Vagina (tissue), 2 donors: ENCODE results near the gene ENPP5. TPM values are rescaled to one million over a fixed set of nuclear protein-coding genes. Genes with fewer than 3 reads are reported as not detected.

ENCODE experiments used
- DNase-seq, 2 donors: peaks; one replicate each; pipeline ENCODE4 v3.0.0-alpha.2; 2017; ENCODE audit errors: extremely low spot score in 2 of 2
- H3K27ac ChIP-seq: fragments of 200-600 bp; sonication (generic); one replicate; pipeline ENCODE4 v1.5.1; 2019
- H3K27me3 ChIP-seq: fragments of 200-600 bp; sonication (generic); one replicate; pipeline ENCODE4 v1.5.1; 2019
- H3K36me3 ChIP-seq, 2 donors: fragments of 200-600 bp; sonication (generic); one replicate each; pipeline ENCODE4 v1.5.1; 2017 to 2019
- H3K4me1 ChIP-seq: fragments of 200-600 bp; sonication (generic); one replicate; pipeline ENCODE4 v1.5.1; 2019
- H3K4me3 ChIP-seq, 2 donors: fragments of 200-600 bp; sonication (generic); 1 replicate in 1 of 2; 2 replicates in 1 of 2; pipeline ENCODE4 v1.5.1; 2016 to 2019
- H3K9me3 ChIP-seq: fragments of 200-600 bp; sonication (generic); one replicate; pipeline ENCODE4 v1.5.1; 2019
- CTCF ChIP-seq, 3 experiments: fragments of 450-650 bp in 2 of 3; fragments of 200-600 bp in 1 of 3; sonication (generic) in 1 of 3; IDR thresholded peaks; one replicate each; pipeline ENCODE4 v1.5.1; 2017 to 2019; ENCODE audit warnings: antibody characterized with exemption in 3 of 3, mild to moderate bottlenecking in 2 of 3, moderate library complexity in 2 of 3
- POLR2A ChIP-seq, 2 donors: fragments of 450-650 bp; IDR thresholded peaks; one replicate each; pipeline ENCODE4 v1.6.1; 2017; ENCODE audit warnings: antibody characterized with exemption in 2 of 2, mild to moderate bottlenecking in 2 of 2, moderate library complexity in 2 of 2
- POLR2AphosphoS5 ChIP-seq, 2 donors: sonication (generic); formaldehyde crosslinking; IDR thresholded peaks; one replicate each; pipeline ENCODE4 v1.9.0; 2017; ENCODE audit warnings: antibody characterized with exemption in 2 of 2, mild to moderate bottlenecking in 2 of 2, low read depth in 1 of 2; ENCODE audit not compliant: insufficient read depth in 1 of 2
- intact Hi-C: fragments of 100-400 bp; cut with DNase I; formaldehyde crosslinking; loops from one replicate; pipeline ENCODE4 v1.15.1; 2023
- total RNA-seq: library from RNA; depleted of rRNA; stranded (reverse); fragments of >200 nt; gene quantifications from one replicate; pipeline ENCODE4 v1.2.3, GENCODE V29; 2016

The ENPP5 gene
- total RNA-seq, 1 donor from 2014 or later = 2.5 TPM

- Histone ChIP-seq H3K4me3 (no peak overlapping the region), H3K27me3 (no peaks in the 10 kb centered on the region), H3K27ac (no peak overlapping the region), H3K9me3 (no peaks in the 10 kb centered on the region), H3K4me1 (no peaks in the 10 kb centered on the region), H3K36me3 (no peaks in the 10 kb centered on the region)
- no peak for TF ChIP-seq POLR2AphosphoS5 (IDR thresholded peaks at IDR 0.05; ENCODE audit: insufficient read depth in 1 of 2, low read depth in 1 of 2)
- no peak for TF ChIP-seq CTCF (IDR thresholded peaks at IDR 0.05)
- no peak for TF ChIP-seq POLR2A (IDR thresholded peaks at IDR 0.05)
- intact Hi-C loops = no loop called here
- no peak for DNase-seq
Observed at GRCh38 chr6:46215777-46216176, 45.0 kb upstream of the ENPP5 start.

- intact Hi-C loops = no loop called here
- Histone ChIP-seq H3K27ac (no peak overlapping the region), H3K4me3 (no peak overlapping the region), H3K4me1 (no peaks in the 10 kb centered on the region), H3K9me3 (no peaks in the 10 kb centered on the region), H3K27me3 (no peaks in the 10 kb centered on the region), H3K36me3 (no peaks in the 10 kb centered on the region)
- TF ChIP-seq POLR2A (IDR thresholded peaks at IDR 0.05) = no peak
- no peak for TF ChIP-seq CTCF (IDR thresholded peaks at IDR 0.05)
- no peak for TF ChIP-seq POLR2AphosphoS5 (IDR thresholded peaks at IDR 0.05; ENCODE audit: insufficient read depth in 1 of 2, low read depth in 1 of 2)
- no peak for DNase-seq
Observed at GRCh38 chr6:46215213-46215612, 44.4 kb upstream of the ENPP5 start.

- DNase-seq = no peak
- H3K27me3 ChIP-seq = no peaks in the 10 kb centered on the region
- intact Hi-C loops = no loop called here
- H3K36me3 ChIP-seq = no peaks in the 10 kb centered on the region
- no peak for TF ChIP-seq CTCF (IDR thresholded peaks at IDR 0.05)
- no peak for TF ChIP-seq POLR2AphosphoS5 (IDR thresholded peaks at IDR 0.05; ENCODE audit: insufficient read depth in 1 of 2, low read depth in 1 of 2)
- no peak for TF ChIP-seq POLR2A (IDR thresholded peaks at IDR 0.05)
- H3K4me1 ChIP-seq = no peaks in the 10 kb centered on the region
- no peak overlapping the region for H3K27ac ChIP-seq
- no peaks in the 10 kb centered on the region for H3K9me3 ChIP-seq
- H3K4me3 ChIP-seq = no peak overlapping the region
Observed at GRCh38 chr6:46211917-46212316, 41.1 kb upstream of the ENPP5 start.

GRCh38 chr6:46210294-46210693 lies 39.5 kb upstream of the ENPP5 start:
- DNase-seq = no peak
- Histone ChIP-seq H3K27me3 (no peaks in the 10 kb centered on the region), H3K9me3 (no peaks in the 10 kb centered on the region), H3K4me3 (no peak overlapping the region), H3K27ac (no peak overlapping the region), H3K36me3 (no peaks in the 10 kb centered on the region), H3K4me1 (no peaks in the 10 kb centered on the region)
- TF ChIP-seq CTCF (IDR thresholded peaks at IDR 0.05) (no peak), POLR2AphosphoS5 (IDR thresholded peaks at IDR 0.05; ENCODE audit: insufficient read depth in 1 of 2, low read depth in 1 of 2) (no peak), POLR2A (IDR thresholded peaks at IDR 0.05) (no peak)
- intact Hi-C loops = no loop called here

- Histone ChIP-seq H3K27ac (no peak overlapping the region), H3K36me3 (no peaks in the 10 kb centered on the region), H3K9me3 (no peaks in the 10 kb centered on the region), H3K4me3 (no peak overlapping the region), H3K4me1 (no peaks in the 10 kb centered on the region), H3K27me3 (no peaks in the 10 kb centered on the region)
- TF ChIP-seq POLR2A (IDR thresholded peaks at IDR 0.05) (no peak), POLR2AphosphoS5 (IDR thresholded peaks at IDR 0.05; ENCODE audit: insufficient read depth in 1 of 2, low read depth in 1 of 2) (no peak), CTCF (IDR thresholded peaks at IDR 0.05) (no peak)
- DNase-seq = no peak
- intact Hi-C loops = no loop called here
Observed at GRCh38 chr6:46208303-46208702, 37.5 kb upstream of the ENPP5 start.
